Kidney epithelial cell (primary cell): Measurements from ENCODE around the gene STXBP2. TPM values are rescaled to one million over a fixed set of nuclear protein-coding genes. Genes with fewer than 3 reads are reported as not detected.

Experiments
- DNase-seq: peaks from one replicate; pipeline ENCODE4 v3.0.0-alpha.2; 2010; ENCODE audit warnings: low read depth
- H3K27me3 ChIP-seq: 2 replicates; pipeline ENCODE4 v1.6.0; 2011; ENCODE audit warnings: low read length; ENCODE audit not compliant: control insufficient read depth, insufficient read depth
- H3K36me3 ChIP-seq: 2 replicates; pipeline ENCODE4 v1.5.1; 2011; ENCODE audit warnings: low read length; ENCODE audit not compliant: control insufficient read depth, insufficient read depth
- H3K4me3 ChIP-seq: 2 replicates; pipeline ENCODE4 v1.5.1; 2011; ENCODE audit warnings: low read depth, mild to moderate bottlenecking, control low read depth, low read length
- CTCF ChIP-seq: IDR thresholded peaks from 2 replicates; pipeline ENCODE4 v1.5.1; 2011; ENCODE audit warnings: mild to moderate bottlenecking, moderate library complexity, low read length, control low read depth, inconsistent platforms; ENCODE audit not compliant: insufficient read depth, poor library complexity, severe bottlenecking
- total RNA-seq: library from RNA; depleted of rRNA; stranded (reverse); fragments of >200 nt; gene quantifications from 2 replicates; pipeline ENCODE4 v1.2.3, GENCODE V29; 2015

The STXBP2 gene
- total RNA-seq, 1 donor from 2014 or later = 65.7 TPM

- Histone ChIP-seq H3K4me3 (peak within 1 kb of the TSS; percentile 98), H3K36me3 (peaks cover 2% of the 10 kb centered on the region), H3K27me3 (no peaks in the 10 kb centered on the region)
- TF ChIP-seq CTCF = no peak
- peak; percentile 93 for DNase-seq
Observed at GRCh38 chr19:7629347-7630054, 7.4 kb upstream of the STXBP2 start, which contains the start of the genes PET100 and XAB2. Gene PET100 (plus strand): TSS chr19:7629793. CDS start chr19:7629834, 41 bp downstream. Gene XAB2 (minus strand): TSS chr19:7629545. CDS start chr19:7629527, 18 bp downstream.

GRCh38 chr19:7631577-7631976 lies 5.3 kb upstream of the STXBP2 start:
- H3K36me3 ChIP-seq = no peaks in the 10 kb centered on the region
- DNase-seq = no peak
- TF ChIP-seq CTCF = no peak
- peaks cover 3% of the 10 kb centered on the region for H3K27me3 ChIP-seq
- no peak overlapping the region for H3K4me3 ChIP-seq

GRCh38 chr19:7632340-7633203 lies 4.3 kb upstream of the STXBP2 start:
- no peak for TF ChIP-seq CTCF
- DNase-seq = no peak
- Histone ChIP-seq H3K4me3 (no peak overlapping the region), H3K36me3 (no peaks in the 10 kb centered on the region), H3K27me3 (peaks cover 3% of the 10 kb centered on the region)

- H3K36me3 ChIP-seq = no peaks in the 10 kb centered on the region
- DNase-seq = no peak
- no peak within 1 kb of the TSS for H3K4me3 ChIP-seq
- no peak for TF ChIP-seq CTCF
- H3K27me3 ChIP-seq = peaks cover 3% of the 10 kb centered on the region
Observed at GRCh38 chr19:7633698-7634097, 3.2 kb upstream of the STXBP2 start, which contains the start of gene PCP2. Gene PCP2 (minus strand): TSS chr19:7633719. CDS start chr19:7633457, 262 bp downstream.

- no peak for TF ChIP-seq CTCF
- H3K27me3 ChIP-seq = peaks cover 3% of the 10 kb centered on the region
- no peak overlapping the region for H3K4me3 ChIP-seq
- DNase-seq = no peak
- H3K36me3 ChIP-seq = no peaks in the 10 kb centered on the region
Observed at GRCh38 chr19:7635670-7636069, 1.2 kb upstream of the STXBP2 start.
